Testis (tissue), 3 donors: ENCODE results near the gene NELFCD. TPM values are rescaled to one million over a fixed set of nuclear protein-coding genes. Genes with fewer than 3 reads are reported as not detected.

ENCODE experiments used
- DNase-seq: peaks from one replicate; pipeline ENCODE4 v3.0.0-alpha.2; 2019
- H3K27ac ChIP-seq, 2 donors: fragments of 200-600 bp; sonication (generic); one replicate each; pipeline ENCODE4 v1.5.1; 2019
- H3K27me3 ChIP-seq: fragments of 200-600 bp; sonication (generic); one replicate; pipeline ENCODE4 v1.5.1; 2019
- H3K36me3 ChIP-seq: fragments of 200-600 bp; sonication (generic); one replicate; pipeline ENCODE4 v1.5.1; 2017; ENCODE audit warnings: low read depth; ENCODE audit errors: missing control alignments
- H3K4me1 ChIP-seq: fragments of 200-600 bp; sonication (generic); one replicate; pipeline ENCODE4 v1.5.1; 2019
- H3K4me3 ChIP-seq, 2 donors: fragments of 200-600 bp; sonication (generic); one replicate each; pipeline ENCODE4 v1.5.1; 2017 to 2019
- H3K9me3 ChIP-seq: fragments of 200-600 bp; sonication (generic); one replicate; pipeline ENCODE4 v1.5.1; 2017
- CTCF ChIP-seq, 3 experiments: fragments of 450-650 bp in 2 of 3; fragments of 200-600 bp in 1 of 3; sonication (generic) in 1 of 3; IDR thresholded peaks; one replicate each; pipeline ENCODE4 v1.5.1; 2016 to 2019; ENCODE audit warnings: antibody characterized with exemption in 3 of 3, mild to moderate bottlenecking in 2 of 3, moderate library complexity in 1 of 3
- POLR2A ChIP-seq: fragments of 450-650 bp; IDR thresholded peaks from one replicate; pipeline ENCODE4 v1.6.1; 2017; ENCODE audit warnings: antibody characterized with exemption, mild to moderate bottlenecking, moderate library complexity
- WGBS, 2 donors: methylation state at CpG; one replicate each; pipeline ENCODE4 v1.1.5; 2018; 5-methylcytosine and 5-hydroxymethylcytosine counted together
- intact Hi-C: fragments of 100-400 bp; cut with DNase I; formaldehyde crosslinking; loops from one replicate; pipeline ENCODE4 v1.15.1; 2023; ENCODE audit warnings: low total_unique reads
- polyA plus RNA-seq: library from polyadenylated mRNA; stranded (reverse); fragments of 350-450 nt; fragmentation: Illumina TruSeq; extraction: RNeasy Lipid Tissue Mini Kit (QIAGEN cat#74804); gene quantifications from one replicate; pipeline ENCODE4 v1.2.3, GENCODE V29; 2014; ENCODE audit warnings: low read depth, low replicate concordance; ENCODE audit not compliant: insufficient read depth
- total RNA-seq, 2 donors: library from RNA; depleted of rRNA; stranded (reverse); fragments of >200 nt; gene quantifications; one replicate each; pipeline ENCODE4 v1.2.3, GENCODE V29; 2016

Gene NELFCD
- total and polyA plus RNA-seq, 3 donors from 2014 or later = 103 to 123 (median 105) TPM

- WGBS, 2 donors = 90 to 95% methylated on average over 3 of the region's 3 CpGs
- intact Hi-C loops = no loop called here
- no peak for DNase-seq
- no peaks in the 10 kb centered on the region for H3K36me3 ChIP-seq
- no peaks in the 10 kb centered on the region for H3K9me3 ChIP-seq
- no peaks in the 10 kb centered on the region for H3K27me3 ChIP-seq
- H3K27ac ChIP-seq = no peak overlapping the region
- no peak overlapping the region for H3K4me3 ChIP-seq
- TF ChIP-seq CTCF (IDR thresholded peaks at IDR 0.05) (no peak), POLR2A (no peak)
- no peaks in the 10 kb centered on the region for H3K4me1 ChIP-seq
Observed at GRCh38 chr20:58992911-58993310, 11.9 kb downstream of the NELFCD start.

- H3K4me3 ChIP-seq = no peak overlapping the region
- H3K27me3 ChIP-seq = no peaks in the 10 kb centered on the region
- TF ChIP-seq CTCF (IDR thresholded peaks at IDR 0.05) (no peak), POLR2A (no peak)
- no peaks in the 10 kb centered on the region for H3K36me3 ChIP-seq
- H3K4me1 ChIP-seq = no peaks in the 10 kb centered on the region
- 87 to 91% methylated on average over 23 of the region's 23 CpGs for WGBS, 2 donors
- no peak overlapping the region for H3K27ac ChIP-seq
- no peak for DNase-seq
- no peaks in the 10 kb centered on the region for H3K9me3 ChIP-seq
- intact Hi-C loops = no loop called here
Observed at GRCh38 chr20:58993332-58994248, 12.5 kb downstream of the NELFCD start.

- Histone ChIP-seq H3K27me3 (no peaks in the 10 kb centered on the region), H3K36me3 (no peaks in the 10 kb centered on the region), H3K27ac (no peak overlapping the region), H3K4me1 (no peaks in the 10 kb centered on the region), H3K9me3 (no peaks in the 10 kb centered on the region), H3K4me3 (no peak overlapping the region)
- no peak for DNase-seq
- 82 to 88% methylated on average over 17 of the region's 17 CpGs for WGBS, 2 donors
- intact Hi-C loops = no loop called here
- TF ChIP-seq POLR2A (no peak), CTCF (IDR thresholded peaks at IDR 0.05) (no peak)
Observed at GRCh38 chr20:58994390-58995159, 13.5 kb downstream of the NELFCD start.

- DNase-seq = no peak
- Histone ChIP-seq H3K9me3 (no peaks in the 10 kb centered on the region), H3K27ac (no peak overlapping the region), H3K27me3 (no peaks in the 10 kb centered on the region), H3K4me3 (no peak overlapping the region), H3K4me1 (no peaks in the 10 kb centered on the region), H3K36me3 (no peaks in the 10 kb centered on the region)
- intact Hi-C loops = no loop called here
- WGBS, 2 donors = 89 to 92% methylated on average over 18 of the region's 18 CpGs
- TF ChIP-seq POLR2A (no peak), CTCF (IDR thresholded peaks at IDR 0.05) (no peak)
Observed at GRCh38 chr20:58995461-58996225, 14.6 kb downstream of the NELFCD start.
